ENCODE results near the gene SIPA1.

SIPA1 gene

DNA sequence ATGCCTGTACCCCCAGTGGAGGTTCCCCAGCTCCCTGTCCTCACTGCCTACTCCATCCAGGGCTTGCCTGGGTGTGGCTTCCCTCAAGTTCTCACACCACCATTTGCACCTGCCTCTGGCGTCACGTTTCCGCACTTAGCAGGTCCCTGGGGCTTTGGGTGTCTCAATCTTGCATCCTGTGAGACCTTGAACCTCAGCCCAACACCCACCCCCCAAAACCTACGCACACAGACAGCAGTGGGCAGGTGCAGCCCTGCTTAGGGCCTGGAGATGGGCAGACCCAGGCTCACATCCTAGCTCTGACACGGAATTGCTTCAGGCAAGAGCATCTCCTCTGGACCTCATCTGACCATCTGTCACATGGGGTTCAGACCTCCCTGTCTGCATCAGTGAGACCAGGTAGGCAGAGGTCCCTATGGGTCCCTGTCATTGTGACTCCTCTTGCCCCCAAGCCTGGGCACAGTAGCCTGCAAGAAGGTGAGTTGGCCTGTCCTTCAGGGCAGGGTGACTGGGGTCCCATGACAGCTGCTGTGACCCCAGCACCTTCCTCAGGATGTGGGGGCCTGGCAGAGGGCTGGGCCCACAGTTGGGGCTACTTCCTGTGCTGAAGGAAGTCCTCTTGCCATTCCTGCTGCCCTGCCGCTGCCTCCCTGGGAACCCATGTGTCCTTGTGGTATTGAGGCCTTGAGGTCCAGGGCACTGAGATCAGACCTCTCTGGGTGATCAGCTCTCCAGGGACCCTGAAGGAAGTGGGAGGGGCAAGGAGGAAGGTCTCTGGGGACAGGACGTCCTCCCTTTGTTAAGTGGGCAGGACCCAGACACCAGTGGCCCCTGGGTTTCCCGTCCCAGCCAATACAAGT is 2.0 kb downstream of the SIPA1 start:
- TF ChIP-seq, protein P1, sequence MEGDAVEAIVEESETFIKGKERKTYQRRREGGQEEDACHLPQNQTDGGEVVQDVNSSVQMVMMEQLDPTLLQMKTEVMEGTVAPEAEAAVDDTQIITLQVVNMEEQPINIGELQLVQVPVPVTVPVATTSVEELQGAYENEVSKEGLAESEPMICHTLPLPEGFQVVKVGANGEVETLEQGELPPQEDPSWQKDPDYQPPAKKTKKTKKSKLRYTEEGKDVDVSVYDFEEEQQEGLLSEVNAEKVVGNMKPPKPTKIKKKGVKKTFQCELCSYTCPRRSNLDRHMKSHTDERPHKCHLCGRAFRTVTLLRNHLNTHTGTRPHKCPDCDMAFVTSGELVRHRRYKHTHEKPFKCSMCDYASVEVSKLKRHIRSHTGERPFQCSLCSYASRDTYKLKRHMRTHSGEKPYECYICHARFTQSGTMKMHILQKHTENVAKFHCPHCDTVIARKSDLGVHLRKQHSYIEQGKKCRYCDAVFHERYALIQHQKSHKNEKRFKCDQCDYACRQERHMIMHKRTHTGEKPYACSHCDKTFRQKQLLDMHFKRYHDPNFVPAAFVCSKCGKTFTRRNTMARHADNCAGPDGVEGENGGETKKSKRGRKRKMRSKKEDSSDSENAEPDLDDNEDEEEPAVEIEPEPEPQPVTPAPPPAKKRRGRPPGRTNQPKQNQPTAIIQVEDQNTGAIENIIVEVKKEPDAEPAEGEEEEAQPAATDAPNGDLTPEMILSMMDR (IDR thresholded peaks at IDR 0.05; ENCODE audit: low read depth, low read length): no peak
- H3K4me3 ChIP-seq (replicated peaks in 1 of 2; ENCODE audit: low read depth in 2 of 2, low read length in 2 of 2): no peak overlapping the region
- peak in 1 of 2 donors; percentile 39 for DNase-seq (ENCODE audit: low read depth in 2 of 2)

DNA sequence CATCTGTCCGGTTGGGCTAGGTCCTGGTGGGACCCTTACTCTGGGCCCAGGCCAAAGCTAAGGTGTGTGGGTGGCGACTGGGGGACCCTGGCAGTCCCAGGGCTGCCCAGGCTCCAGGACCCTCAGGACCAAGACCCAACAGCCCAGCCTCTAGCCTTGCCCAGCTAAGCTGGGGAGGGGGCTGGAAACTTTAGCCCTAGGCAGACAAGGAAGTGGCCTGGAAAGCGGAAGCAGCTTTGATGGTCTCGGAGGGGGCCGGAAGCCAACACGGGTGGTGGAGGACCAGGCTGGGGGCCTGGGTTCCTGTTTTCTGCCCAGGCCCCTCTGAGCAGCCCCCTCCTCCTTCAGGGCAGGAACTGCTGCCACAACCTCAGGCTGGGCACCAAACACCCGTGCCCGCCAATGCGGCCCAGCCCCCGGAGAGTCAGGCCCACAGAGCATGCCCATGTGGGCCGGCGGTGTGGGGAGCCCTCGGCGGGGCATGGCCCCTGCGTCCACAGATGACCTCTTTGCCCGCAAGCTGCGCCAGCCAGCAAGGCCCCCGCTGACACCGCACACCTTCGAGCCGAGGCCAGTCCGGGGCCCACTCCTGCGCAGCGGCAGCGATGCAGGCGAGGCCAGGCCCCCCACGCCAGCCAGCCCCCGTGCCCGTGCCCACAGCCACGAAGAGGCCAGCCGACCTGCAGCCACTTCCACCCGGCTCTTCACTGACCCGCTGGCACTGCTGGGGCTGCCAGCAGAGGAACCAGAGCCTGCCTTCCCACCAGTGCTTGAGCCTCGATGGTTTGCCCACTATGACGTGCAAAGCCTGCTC is 2.8 kb downstream of the SIPA1 start:
- DNase-seq (ENCODE audit: low read depth in 2 of 2): no peak
- TF ChIP-seq, protein P1 (IDR thresholded peaks at IDR 0.05; ENCODE audit: low read depth, low read length): no peak
- H3K4me3 ChIP-seq (replicated peaks in 1 of 2; ENCODE audit: low read depth in 2 of 2, low read length in 2 of 2): no peak overlapping the region

DNA sequence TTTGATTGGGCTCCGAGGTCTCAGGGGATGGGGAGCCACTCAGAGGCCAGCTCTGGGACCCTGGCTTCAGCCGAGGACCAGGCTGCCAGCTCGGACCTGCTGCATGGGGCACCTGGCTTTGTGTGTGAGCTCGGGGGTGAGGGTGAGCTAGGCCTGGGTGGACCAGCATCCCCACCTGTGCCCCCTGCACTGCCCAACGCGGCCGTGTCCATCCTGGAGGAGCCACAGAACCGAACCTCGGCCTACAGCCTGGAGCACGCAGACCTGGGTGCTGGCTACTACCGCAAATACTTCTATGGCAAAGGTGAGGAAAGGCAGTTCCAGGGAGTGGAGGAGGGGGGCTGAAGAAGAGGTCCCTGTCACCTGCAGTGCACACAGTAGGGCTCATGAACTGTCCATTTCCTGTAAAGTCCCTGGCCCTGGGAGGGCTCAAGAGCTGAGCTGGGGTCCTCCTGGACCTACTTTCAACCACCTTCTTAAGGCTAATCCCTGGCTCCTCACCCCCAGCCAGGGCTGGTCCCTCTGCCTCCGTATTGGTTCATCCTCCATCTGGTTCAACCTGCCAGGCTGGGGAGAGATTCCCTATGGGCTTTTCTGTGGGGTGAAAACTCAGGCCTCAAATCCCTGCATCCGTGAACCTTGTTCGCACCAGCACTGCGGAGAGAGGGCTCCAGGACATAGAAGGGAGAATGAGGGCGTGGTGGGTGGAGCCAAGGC is 3.6 kb downstream of the SIPA1 start:
- DNase-seq (ENCODE audit: low read depth in 2 of 2): no peak
- H3K4me3 ChIP-seq (replicated peaks in 1 of 2; ENCODE audit: low read depth in 2 of 2, low read length in 2 of 2): no peak overlapping the region

DNA sequence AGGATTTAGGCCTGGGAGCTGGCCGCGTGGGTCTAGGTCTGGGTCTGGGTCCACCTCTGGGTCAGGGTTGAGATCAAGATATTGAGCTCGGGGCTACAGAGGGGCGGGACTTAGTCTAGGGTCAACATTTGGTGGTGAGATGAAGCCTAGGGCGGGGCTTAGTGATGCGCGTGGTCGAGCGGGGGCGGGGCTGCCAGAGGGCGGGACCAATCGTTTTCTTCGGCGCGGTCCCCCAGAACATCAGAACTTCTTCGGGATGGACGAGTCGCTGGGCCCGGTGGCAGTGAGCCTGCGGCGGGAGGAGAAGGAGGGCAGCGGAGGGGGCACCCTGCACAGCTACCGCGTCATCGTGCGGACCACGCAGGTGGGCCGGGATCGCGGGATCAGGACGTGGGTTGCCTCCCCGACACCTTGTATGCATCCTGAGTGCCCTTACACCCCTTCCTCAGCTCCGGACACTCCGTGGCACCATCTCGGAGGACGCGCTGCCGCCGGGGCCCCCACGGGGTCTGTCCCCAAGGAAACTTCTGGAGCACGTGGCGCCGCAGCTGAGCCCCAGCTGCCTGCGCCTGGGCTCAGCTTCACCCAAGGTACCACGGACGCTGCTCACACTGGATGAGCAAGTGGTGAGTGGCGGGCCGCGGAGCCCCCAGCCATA is 4.2 kb downstream of the SIPA1 start:
- DNase-seq (ENCODE audit: low read depth in 2 of 2): no peak

More for the DNA sequence above, 3.6 kb downstream of the SIPA1 start:
- TF ChIP-seq, protein P1 (IDR thresholded peaks at IDR 0.05; ENCODE audit: low read depth, low read length): no peak

DNA sequence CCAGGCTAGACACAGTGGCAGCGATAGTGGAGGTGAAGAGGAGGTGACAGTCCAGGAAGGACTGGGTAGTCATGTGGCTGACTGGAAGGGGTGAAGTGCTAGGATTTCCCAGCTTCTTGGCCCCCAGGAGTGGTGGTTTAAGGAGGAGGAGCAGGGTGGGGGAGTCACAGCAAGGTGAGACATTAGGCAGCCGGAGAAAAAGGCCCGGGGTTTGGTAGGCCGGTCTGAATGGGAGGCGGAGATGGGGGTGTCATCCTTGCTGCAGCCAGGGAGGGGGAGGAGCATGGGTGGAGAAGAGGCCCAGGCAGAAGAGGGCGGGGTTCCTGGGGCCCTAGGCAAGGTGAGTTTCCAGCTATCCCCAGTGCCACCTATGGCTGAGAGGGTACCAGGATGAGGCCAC is 6.1 kb downstream of the SIPA1 start:
- no peak overlapping the region for H3K4me3 ChIP-seq (replicated peaks in 1 of 2; ENCODE audit: low read depth in 2 of 2, low read length in 2 of 2)
- DNase-seq (ENCODE audit: low read depth in 2 of 2): no peak
- TF ChIP-seq, protein P1 (IDR thresholded peaks at IDR 0.05; ENCODE audit: low read depth, low read length): no peak

More for the DNA sequence above, 4.2 kb downstream of the SIPA1 start:
- H3K4me3 ChIP-seq (replicated peaks in 1 of 2; ENCODE audit: low read depth in 2 of 2, low read length in 2 of 2): no peak overlapping the region
- TF ChIP-seq, protein P1 (IDR thresholded peaks at IDR 0.05; ENCODE audit: low read depth, low read length): no peak

DNA sequence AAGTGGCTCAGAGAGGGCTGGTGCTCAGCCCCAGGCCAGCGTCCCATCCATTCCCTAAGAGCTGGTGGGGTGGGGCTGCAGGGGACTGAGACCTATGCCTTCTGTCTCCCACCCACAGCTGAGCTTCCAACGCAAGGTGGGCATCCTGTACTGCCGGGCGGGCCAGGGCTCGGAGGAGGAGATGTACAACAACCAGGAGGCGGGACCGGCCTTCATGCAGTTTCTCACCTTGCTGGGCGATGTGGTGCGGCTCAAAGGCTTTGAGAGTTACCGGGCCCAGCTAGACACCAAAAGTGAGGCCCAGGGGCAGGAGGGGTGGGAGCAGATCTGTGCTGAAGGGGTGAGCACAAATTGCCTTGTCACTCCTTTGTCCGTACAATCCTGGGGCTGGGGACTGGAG is 6.9 kb downstream of the SIPA1 start:
- H3K4me3 ChIP-seq (replicated peaks in 1 of 2; ENCODE audit: low read depth in 2 of 2, low read length in 2 of 2): no peak overlapping the region
- TF ChIP-seq, protein P1 (IDR thresholded peaks at IDR 0.05; ENCODE audit: low read depth, low read length): no peak
- DNase-seq (ENCODE audit: low read depth in 2 of 2): no peak
